ENCODE data around the gene ZNF428. TPM values are rescaled to one million over a fixed set of nuclear protein-coding genes. Genes with fewer than 3 reads are reported as not detected.

ZNF428 gene
- total and polyA plus RNA-seq, 2 experiments from 2014 or later, result 21.1 to 23.9 TPM

GRCh38 chr19:43667126-43667875 lies 47.9 kb upstream of the ZNF428 start (continued):
- TF ChIP-seq ZNF462 (CRISPR knock-in tag; IDR thresholded peaks at IDR 0.05), result no peak
- TF ChIP-seq EZH2 (IDR thresholded peaks at IDR 0.05; ENCODE audit: low read depth, unreplicated experiment), result no peak
- TF ChIP-seq POLR2AphosphoS5 (IDR thresholded peaks at IDR 0.05; ENCODE audit: low read depth), result no peak
- no peak for TF ChIP-seq ZNF331 (CRISPR knock-in tag; IDR thresholded peaks at IDR 0.05; ENCODE audit: low read depth)
- TF ChIP-seq ETS1 (IDR thresholded peaks at IDR 0.05), result no peak
- no peak for TF ChIP-seq STAT1 (IDR thresholded peaks at IDR 0.05; ENCODE audit: unreplicated experiment)
- no peak for TF ChIP-seq CREB1 (CRISPR knock-in tag; IDR thresholded peaks at IDR 0.05; ENCODE audit: low read depth)

- Mint-ChIP-seq H3K27ac (no peak overlapping the region), H3K4me1 (peaks cover 12% of the 10 kb centered on the region), H3K36me3 (ENCODE audit: low read depth) (peaks cover 56% of the 10 kb centered on the region), H3K9me3 (no peaks in the 10 kb centered on the region), H3K27me3 (ENCODE audit: insufficient read depth, low read depth, poor library complexity) (peaks cover 17% of the 10 kb centered on the region), H3K4me3 (no peak overlapping the region)
- no peak overlapping the region for H3K4me2 ChIP-seq
- H3F3A ChIP-seq (replicated peaks; ENCODE audit: low read depth), result peaks cover 8% of the 10 kb centered on the region; the same call in 1 of the 2 replicates
- H3K36me3 ChIP-seq (ENCODE audit: insufficient read depth), result no peaks in the 10 kb centered on the region
- no peak for DNase-seq (ENCODE audit: low spot score)
- H3K27ac ChIP-seq (ENCODE audit: low read depth), result no peak overlapping the region
- no peaks in the 10 kb centered on the region for H4K20me1 ChIP-seq (replicated peaks; ENCODE audit: insufficient read depth)
- ATAC-seq, result no peak
- H3K27me3 ChIP-seq (ENCODE audit: insufficient read depth), result 0 out of 2 replicates have a peak, but pooled peaks cover 4% of the 10 kb centered on the region
- peaks cover 6% of the 10 kb centered on the region; the same call in 1 of the 2 replicates for H3K4me1 ChIP-seq (ENCODE audit: insufficient read depth)
- H3K9me2 ChIP-seq (ENCODE audit: insufficient read depth), result no peaks in the 10 kb centered on the region
- no peak overlapping the region for H2AFZ ChIP-seq
- no peak overlapping the region for H3K4me3 ChIP-seq
- H3K79me2 ChIP-seq (replicated peaks; ENCODE audit: insufficient read depth), result no peaks in the 10 kb centered on the region
- TF ChIP-seq EZH2phosphoT487 (IDR thresholded peaks at IDR 0.05; ENCODE audit: unreplicated experiment) (no peak), POLR2AphosphoS5 (IDR thresholded peaks at IDR 0.05; ENCODE audit: low read depth) (no peak), ZNF462 (CRISPR knock-in tag; IDR thresholded peaks at IDR 0.05) (no peak)
These were observed 44.6 kb upstream of the ZNF428 start for GRCh38 chr19:43664018-43664417.
